ENCODE data around the gene TBC1D25.

TBC1D25 gene

DNA sequence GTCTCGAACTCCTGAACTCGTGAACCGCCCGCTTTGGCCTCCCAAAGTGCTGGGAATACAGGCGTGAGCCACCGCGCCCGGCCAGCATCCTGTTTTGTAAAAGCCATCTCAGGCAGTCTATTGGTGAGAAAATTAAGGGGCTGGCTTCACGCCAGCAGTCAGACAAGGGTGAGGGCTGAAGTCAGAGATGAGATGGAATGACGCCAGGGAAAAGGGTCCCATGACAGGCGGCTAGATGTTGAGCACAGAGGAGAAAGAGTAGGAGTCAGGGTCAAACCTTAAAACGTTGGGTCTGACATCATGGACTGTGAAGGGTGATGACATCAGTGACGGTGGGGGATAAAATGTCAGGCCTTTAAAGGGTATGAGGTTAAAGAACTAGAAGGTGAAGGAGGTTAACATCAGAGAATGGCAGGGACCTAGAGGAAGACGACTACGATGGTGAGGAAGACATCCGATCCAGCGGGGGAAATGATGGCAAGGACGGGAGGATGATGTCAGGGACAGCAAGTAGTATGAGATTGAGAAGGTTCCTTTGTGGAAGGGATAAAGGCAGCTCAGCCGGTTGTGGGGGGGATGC, 34.3 kb downstream of the TBC1D25 start:
- peak; percentile 60 for DNase-seq

DNA sequence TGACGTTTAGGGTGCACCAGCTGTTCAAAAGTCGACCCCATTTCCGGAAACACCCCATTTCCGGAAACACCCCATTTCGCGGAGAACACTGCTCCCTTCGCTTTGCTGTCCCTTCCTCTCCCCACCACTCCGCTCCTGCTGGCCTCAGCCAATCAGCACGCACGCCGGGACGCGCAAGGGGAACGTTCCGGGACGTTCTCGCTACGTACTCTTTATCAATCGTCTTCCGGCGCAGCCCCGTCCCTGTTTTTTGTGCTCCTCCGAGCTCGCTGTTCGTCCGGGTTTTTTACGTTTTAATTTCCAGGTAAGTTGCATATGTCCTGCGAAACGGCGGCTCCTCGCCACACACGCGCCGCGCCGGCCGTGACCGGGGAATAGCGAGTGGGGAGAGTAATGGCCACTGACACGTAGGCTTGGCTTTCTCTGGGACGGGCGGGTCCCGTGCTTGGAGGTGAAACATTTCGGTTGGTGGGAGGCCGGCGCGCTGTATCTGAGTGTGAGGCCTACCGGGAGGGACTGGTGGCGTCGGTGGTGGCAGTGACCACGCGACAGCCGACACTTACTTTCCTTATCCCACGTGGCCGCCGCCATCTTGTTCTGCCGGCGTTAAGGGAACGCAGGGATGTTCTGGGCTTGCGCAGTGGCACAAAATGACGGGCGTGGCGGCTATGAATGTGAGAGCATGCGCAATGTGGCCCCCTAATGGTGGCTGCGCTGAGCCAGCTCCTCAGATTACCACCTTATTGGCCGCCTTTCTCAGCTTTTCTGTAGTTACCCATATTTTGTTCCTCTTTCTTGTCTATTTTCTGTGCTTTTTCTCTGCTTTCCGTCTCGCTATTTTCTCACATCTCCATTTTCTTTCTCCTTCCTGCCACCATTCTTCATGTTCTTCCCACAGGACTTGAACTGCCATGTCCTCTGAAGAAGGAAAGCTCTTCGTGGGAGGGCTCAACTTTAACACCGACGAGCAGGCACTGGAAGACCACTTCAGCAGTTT, 35.1 kb downstream of the TBC1D25 start, which contains the start of gene RBM3:
RBM3 (plus strand) TSS at position 215 of the 997 bp plus-strand sequence; CDS start at position 912, 697 bp downstream.
- DNase-seq, result peak; percentile 82

DNA sequence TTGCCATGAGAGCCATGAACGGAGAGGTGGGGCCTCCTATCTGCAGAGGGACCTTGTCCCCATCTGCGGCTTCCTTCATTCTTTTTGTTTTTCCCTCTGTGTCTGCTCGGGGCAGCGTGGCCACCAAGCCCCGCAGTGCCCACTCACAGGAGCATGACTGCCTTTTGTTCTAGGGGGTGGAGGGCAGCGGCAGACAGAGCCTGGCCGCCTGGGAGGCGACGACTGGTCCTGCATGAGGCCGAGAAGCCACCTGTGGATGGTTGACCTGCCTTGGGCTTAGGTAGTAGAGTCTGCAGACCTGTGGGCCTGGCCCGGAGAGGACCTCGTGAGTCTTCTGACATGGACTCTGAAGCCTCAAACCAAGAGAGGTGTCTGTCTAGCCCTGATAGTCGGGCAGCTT, 36.1 kb downstream of the TBC1D25 start:
- DNase-seq, result no peak

DNA sequence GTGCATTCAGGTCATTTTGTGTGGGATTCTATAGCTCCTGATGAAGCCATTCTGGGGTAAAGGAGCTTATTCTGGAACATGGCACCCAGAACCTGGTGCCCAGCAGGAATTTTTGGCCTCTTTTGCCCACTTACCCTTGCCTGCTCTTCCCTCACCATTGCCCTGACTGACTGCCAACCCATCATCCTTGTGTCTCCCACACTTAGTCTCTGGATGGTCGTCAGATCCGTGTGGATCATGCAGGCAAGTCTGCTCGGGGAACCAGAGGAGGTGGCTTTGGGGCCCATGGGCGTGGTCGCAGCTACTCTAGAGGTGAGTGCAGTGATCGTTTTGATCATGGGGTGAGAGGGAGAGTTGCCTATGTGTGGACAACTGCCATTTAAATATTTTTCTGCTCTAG, 36.6 kb downstream of the TBC1D25 start:
- no peak for DNase-seq

DNA sequence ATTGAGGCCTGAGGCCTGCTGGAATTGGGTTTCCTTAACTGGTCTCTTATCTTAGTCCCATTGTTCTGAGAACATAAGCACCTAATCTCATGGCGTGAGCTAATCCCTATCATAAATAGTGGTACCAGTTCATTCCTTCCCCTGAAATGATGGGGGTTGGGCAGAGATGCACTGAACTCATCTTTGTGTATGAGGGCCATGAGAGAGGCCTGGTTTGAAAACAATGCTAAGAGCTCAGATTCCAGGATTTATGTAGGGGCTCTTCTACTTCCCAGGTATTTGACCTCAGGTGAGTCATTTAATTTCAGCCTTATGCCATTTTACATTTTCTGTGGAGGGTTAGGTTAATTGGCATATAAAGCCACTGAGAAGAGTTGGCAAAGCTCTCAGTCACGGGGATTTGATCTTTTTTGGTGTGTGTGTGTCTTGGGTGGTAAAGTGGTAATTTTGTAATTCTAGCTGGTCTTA, 39.2 kb downstream of the TBC1D25 start:
- no peak for DNase-seq

DNA sequence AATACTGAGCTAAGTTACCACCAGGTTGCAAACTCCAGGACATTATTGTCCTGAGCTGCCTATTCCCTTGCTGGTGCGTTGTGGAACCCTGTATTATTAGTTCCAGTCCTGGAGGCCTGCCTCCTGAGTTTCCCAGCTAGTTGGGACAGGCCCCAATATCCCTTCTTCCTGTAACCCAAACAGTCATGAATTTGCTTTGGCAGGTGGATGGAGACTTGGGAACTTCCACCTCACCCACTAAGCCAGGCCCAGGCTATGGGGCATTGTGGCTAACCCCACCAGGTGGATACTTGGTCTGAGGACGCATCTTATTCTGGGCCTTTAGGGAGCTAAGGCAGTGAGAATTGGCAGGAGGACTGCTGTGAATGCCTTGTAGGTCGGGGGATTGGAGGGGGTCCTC, 39.7 kb downstream of the TBC1D25 start:
- DNase-seq, result no peak

DNA sequence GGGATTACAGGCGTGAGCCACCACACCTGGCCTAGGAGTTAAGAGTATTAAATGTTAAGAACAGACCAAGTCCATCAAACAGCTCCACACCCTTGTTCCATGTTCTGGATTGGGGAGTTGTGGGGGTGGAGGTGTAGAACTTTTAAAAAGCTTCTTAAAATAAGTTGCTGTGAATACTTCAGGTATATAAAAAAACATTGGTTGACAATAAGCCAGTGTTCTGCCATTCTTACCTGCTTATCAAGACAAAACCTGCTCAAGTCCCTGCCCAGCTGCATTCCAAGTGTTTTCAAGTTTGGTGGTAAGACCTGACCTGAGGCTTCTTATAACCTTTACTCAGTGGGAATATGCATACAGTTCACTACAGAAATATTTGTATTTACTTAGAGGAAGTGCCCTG, 41.1 kb downstream of the TBC1D25 start:
- no peak for DNase-seq

DNA sequence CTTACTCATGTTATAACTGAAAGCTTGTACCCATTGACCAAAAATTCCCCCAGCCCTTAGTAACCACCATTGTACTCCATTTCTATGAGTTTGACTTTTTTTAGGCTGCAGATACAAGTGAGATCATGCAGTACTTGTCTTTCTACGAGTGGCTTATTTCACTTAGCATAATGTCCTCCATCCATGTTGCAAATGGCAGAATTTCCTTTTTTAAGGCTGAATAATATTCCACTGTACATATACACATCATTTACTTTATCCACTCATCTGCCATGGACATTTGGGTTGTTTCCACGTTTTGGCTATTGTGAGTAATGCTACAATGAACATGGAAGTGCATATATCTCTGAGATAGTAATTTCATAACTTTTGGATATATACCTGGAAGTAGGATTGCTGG, 45.2 kb downstream of the TBC1D25 start:
- no peak for DNase-seq

DNA sequence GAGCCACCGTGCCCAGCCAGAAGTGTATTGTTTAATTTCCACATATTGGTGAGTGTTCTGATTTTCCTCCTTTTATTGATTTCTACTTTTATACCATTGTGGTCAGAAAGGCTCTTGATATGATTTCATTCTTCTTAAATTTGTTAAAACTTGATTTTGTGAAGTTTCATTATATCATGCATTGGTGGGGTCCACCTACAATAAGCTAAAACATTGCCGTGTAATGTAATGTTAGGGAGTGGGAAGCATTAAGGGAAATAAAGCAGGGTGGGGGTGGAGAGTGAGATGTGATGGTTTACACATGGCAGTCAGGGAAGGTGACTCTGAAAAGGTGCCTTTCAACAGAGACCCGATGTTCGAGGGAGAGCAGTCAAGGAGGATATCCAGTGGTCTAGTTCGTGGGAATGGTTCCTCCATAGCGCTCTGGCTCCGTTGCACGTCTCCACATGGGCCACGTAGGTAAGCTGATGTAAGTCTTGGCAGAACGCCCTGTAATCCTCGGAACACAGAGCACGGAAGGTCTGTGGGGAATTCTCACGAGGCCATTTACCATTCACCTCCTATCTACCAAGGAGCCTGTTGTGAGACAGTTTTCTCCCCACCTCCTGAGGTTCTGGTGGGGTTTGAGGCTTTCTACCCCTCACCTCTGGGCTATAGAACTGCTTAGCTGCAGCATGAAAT, 50.1 kb downstream of the TBC1D25 start:
- peak; percentile 49 for DNase-seq

DNA sequence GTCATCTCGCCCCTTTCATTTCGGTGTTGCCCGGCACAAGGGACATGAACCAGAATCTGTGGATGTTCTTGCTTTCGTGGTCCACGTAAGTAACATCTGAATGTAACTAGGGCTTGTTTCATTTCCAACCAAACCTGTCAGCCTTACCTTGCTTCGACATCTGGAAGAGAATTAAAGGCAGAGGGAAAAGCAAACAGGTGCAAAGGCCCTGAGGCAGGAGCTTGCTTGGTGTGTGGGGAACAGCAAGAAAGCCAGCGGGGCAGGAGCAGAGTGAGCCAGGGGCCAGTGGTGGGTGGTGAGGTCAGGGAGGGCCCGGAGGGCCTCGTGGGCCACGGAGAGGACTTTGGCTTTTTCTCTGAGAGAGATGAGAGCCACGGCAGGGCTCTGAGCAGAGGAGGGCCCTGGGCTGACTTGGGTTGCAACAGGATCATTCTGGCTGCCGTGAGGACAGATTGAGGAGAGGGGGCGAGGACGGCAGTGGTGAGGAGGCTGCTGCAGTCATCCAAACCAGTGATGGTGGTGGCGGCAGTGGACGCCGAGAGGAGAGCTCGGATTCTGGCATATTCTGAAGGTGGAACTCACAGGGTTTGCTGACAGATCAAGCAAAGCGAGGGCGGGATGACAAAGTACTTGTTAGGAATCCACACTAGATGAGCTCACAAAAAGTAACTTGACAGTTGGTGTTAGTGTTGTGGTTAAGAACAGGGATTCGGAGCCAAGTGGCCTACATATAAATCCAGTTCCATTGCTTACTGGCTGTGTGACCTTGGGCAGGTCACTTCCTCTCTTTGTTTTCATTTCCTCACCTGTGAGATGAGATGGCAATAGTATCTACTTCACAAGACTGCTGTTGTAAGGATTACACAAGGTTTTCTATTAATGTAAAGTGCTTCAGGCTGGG, 50.9 kb downstream of the TBC1D25 start:
- no peak for DNase-seq

DNA sequence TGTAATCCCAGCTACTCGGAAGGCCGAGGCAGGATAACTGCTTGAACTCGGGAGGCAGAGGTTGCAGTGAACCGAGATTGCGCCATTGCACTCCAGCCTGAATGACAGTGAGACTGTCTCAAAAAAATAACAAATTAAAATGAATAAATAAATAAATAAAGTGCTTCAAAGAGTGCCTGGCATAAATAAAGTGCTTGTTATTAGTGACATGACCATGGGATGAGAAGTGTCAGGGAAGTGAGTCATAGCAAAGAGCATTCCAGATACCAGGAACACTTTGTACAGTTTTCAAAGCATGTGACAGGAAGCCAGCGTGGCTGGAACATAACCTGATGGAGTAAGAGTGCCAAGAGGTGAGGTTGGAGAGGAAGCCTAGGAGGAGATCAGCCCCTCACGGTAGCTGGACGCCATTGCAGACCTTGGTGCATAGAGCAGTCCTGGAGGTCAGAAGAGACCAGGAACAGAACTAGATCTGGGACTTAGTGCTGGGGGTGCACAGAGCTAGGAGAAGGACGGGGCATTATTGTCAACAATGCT, 51.8 kb downstream of the TBC1D25 start:
- DNase-seq, result no peak

DNA sequence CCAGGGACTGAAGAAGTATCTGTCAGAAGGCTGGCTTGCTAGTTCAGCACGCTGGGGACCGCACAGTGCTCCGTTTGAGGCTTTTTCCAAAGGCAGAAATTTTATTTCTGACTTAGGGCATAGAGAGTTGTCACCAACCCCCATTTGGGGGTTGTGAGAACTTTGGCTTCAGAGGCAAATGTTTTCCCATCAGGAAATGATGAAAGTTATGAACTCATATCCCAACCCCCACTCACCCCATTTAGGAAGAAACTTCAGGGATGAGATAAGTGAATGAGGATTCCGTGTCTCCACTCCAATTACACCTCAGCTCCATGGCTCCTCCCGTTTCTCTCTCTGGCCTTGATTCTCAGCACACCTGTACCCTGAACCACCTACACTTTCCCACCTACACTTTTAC, 53.5 kb downstream of the TBC1D25 start:
- DNase-seq, result no peak

DNA sequence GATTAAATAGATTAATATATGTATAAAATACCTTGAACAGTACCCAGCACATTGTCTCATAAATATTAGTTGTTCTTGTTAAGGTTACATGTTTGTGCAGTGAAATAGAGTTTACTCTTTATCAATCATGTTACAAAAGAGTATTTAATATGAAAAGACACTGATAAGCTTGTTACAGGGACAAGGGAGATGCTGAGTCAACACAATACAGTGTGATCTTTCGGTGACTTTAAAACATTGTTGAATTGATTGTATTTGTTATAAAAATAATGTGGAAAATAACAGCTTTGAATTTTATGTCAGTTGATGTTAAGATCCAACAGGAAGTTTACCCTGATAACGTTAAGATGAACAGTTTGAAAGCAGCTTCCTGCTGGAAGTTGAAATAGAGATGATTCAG, 56.4 kb downstream of the TBC1D25 start:
- DNase-seq, result no peak

DNA sequence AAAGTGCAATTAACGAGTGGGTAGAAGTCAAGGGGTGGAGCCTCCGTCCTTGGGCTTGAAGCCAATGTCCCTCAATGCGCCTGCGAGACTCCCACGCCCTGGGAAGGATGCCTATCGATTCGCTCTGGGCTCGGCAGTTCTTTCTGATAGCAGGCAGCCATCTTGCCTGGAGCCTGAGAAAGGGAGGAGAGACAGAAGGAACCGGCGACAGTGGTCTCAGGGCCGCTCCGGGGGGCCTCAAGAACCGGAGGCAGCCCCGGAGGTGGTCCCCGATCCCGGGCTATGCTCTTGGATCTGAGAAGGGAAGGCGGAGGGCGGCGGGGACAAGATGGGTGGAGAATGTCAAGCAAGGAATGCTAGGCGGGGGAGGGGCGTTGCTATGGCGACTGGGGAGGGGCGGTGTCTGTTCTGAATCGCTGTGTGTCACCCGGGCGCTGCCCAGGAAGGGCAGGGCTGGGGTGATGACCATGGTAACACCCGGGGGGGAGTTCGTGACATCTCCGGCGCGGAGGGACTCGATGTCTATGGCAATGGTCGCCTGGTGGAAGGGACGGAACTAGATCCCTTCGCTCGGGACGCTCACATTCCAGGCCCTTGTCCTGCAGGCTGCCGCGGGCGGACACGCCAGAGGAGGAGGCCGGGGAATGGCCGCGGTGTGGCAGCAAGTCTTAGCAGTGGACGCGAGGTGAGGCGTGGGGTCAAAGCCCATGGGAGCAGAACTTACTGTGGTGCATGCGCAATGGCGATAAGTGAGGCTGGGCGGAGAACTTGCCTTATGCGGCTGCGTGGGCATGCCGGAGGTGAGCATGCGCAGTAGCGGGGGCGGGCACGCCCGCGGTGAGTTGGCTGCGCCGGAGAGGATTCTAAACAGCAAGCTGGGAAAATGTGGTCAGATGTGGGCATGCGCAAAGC, 58.1 kb downstream of the TBC1D25 start, which contains the start of gene WDR13:
WDR13 (plus strand) TSS at position 140 of the 912 bp plus-strand sequence; CDS start at position 645, 505 bp downstream.
- peak; percentile 79 for DNase-seq

DNA sequence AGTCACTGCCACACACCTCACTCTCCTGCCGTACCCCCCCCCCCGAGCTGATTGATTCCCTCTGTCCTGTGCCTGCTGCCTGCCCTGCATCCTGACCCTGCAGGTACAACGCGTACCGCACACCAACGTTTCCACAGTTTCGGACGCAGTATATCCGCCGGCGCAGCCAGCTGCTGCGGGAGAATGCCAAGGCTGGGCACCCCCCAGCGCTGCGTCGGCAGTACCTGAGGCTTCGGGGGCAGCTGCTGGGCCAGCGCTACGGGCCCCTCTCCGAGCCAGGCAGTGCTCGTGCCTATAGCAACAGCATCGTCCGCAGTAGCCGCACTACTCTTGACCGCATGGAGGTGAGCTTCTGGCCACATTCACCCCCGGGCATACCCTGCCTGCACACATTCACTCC, 59.1 kb downstream of the TBC1D25 start:
- no peak for DNase-seq

DNA sequence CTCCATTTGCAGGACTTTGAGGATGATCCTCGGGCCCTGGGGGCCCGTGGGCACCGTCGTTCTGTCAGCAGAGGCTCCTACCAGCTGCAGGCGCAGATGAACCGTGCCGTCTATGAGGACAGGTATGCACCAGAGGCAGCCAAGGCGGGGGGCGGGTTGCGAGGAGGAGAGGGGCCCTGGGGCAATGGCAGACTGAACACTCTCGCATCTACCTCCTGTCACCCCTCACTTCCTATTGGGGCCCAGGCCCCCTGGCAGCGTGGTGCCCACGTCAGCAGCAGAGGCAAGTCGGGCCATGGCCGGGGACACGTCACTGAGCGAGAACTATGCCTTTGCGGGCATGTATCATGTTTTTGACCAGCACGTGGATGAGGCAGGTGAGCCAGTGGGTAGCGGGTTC, 59.8 kb downstream of the TBC1D25 start:
- DNase-seq, result no peak

DNA sequence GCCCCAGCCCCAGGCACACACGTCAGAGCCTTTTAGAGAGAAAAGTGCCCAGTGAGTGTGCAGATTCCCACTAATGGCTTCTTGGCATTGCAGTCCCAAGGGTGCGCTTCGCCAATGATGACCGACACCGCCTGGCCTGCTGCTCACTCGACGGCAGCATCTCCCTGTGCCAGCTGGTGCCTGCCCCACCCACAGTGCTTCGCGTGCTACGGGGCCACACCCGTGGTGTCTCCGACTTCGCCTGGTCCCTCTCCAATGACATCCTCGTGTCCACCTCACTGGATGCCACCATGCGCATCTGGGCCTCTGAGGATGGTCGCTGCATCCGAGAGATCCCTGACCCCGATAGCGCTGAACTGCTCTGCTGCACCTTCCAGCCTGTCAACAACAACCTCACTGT, 60.7 kb downstream of the TBC1D25 start:
- no peak for DNase-seq

DNA sequence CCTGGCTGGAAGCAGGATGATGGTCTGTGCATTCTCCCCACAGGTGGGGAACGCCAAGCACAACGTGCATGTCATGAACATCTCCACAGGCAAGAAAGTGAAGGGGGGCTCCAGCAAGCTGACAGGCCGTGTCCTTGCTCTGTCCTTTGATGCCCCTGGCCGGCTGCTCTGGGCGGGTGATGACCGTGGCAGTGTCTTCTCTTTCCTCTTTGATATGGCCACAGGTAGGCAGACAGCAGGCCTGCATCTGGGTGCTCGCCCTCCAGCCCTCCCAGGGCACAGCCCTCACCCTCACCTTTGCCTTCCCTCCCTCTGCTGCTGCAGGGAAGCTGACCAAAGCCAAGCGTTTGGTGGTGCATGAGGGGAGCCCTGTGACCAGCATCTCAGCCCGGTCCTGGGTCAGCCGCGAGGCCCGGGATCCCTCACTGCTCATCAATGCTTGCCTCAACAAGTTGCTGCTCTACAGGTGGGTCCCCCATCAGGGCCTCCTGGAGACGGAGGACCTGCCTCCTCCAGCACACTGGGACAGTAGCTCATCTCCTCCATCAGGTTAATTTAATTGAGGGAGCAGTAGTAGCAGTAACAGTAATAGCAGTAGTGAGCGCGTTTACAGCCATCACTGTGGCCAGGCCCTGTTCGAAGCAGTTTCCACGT, 62.4 kb downstream of the TBC1D25 start:
- DNase-seq, result no peak

DNA sequence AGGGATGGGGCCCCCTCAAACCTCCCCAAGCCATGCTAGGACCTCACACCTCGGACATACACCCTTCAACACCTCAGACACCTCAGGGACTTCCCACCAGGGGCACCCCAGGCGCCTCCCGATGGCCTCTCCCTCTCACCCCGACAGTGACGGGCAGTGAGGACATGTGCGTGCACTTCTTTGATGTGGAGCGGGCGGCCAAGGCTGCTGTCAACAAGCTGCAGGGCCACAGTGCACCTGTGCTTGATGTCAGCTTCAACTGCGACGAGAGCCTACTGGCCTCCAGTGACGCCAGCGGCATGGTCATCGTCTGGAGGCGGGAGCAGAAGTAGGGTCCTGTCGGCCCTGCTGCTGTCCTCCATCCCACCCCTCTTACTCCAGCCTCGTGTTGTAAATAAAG, 65.2 kb downstream of the TBC1D25 start:
- DNase-seq, result no peak

DNA sequence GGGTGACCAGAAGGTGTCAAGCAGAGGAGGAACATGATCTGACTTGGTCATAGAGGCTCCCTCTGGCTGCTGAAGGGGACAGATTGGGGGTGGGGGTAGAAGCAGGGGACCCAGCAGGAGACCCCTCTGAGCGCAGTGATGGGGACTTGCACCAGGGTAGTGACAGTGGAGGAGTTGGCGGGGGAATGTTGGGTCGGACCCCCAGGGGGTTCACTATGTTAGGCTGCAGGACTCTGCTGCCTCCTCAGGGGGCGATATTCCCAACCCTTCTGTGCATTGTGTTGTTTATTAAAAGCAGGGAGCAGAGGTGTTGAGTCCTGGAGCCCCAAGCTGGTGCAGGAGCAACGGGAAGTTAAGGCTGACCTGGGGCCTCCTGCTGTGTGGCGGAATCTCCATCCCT, 66.6 kb downstream of the TBC1D25 start:
- DNase-seq, result no peak
